MM.1S (cell line): ENCODE results near the gene TMEM109.

Experiments
- DNase-seq: peaks from one replicate; pipeline ENCODE4 v3.0.0-alpha.2; 2015
- H2AFZ ChIP-seq: fragments of 300-600 bp; sonication (generic); 2 replicates; pipeline ENCODE4 v1.6.0; 2016; ENCODE audit warnings: antibody characterized with exemption, low read length
- H3F3A ChIP-seq: fragments of 300-600 bp; sonication (generic); 2 replicates; pipeline ENCODE4 v1.6.1; 2016; ENCODE audit warnings: mild to moderate bottlenecking, antibody characterized with exemption, low read length, moderate library complexity, mixed read lengths; ENCODE audit not compliant: insufficient read depth
- H3K27ac ChIP-seq: fragments of 300-600 bp; sonication (generic); 2 replicates; pipeline ENCODE4 v1.5.1; 2016; ENCODE audit warnings: mild to moderate bottlenecking, low read length
- H3K27me3 ChIP-seq: fragments of 300-600 bp; sonication (generic); replicated peaks from 2 replicates; pipeline ENCODE4 v1.6.0; 2016; ENCODE audit warnings: low read length; ENCODE audit not compliant: insufficient read depth
- H3K36me3 ChIP-seq: fragments of 300-600 bp; sonication (generic); replicated peaks from 2 replicates; pipeline ENCODE4 v1.6.1; 2016; ENCODE audit warnings: mild to moderate bottlenecking, low read length, mixed read lengths; ENCODE audit not compliant: insufficient read depth
- H3K4me1 ChIP-seq: fragments of 300-600 bp; sonication (generic); 2 replicates; pipeline ENCODE4 v1.6.1; 2016; ENCODE audit warnings: low read length, mixed read lengths
- H3K4me2 ChIP-seq: fragments of 300-600 bp; sonication (generic); 2 replicates; pipeline ENCODE4 v1.6.0; 2016; ENCODE audit warnings: low read depth, low read length
- H3K4me3 ChIP-seq: fragments of 300-600 bp; sonication (generic); 2 replicates; pipeline ENCODE4 v1.5.1; 2016; ENCODE audit warnings: low read length, mixed read lengths
- H3K79me2 ChIP-seq: fragments of 300-600 bp; sonication (generic); 2 replicates; pipeline ENCODE4 v1.6.1; 2016; ENCODE audit warnings: mixed run types, low read length, mixed read lengths
- H3K9ac ChIP-seq: fragments of 300-600 bp; sonication (generic); 2 replicates; pipeline ENCODE4 v1.6.1; 2016; ENCODE audit warnings: low read length, mixed read lengths
- H3K9me2 ChIP-seq: fragments of 300-600 bp; sonication (generic); replicated peaks from 2 replicates; pipeline ENCODE4 v1.6.1; 2016; ENCODE audit warnings: mild to moderate bottlenecking, low read length, mixed read lengths; ENCODE audit not compliant: insufficient read depth
- H3K9me3 ChIP-seq: fragments of 300-600 bp; sonication (generic); replicated peaks from 2 replicates; pipeline ENCODE4 v1.6.1; 2016; ENCODE audit warnings: mild to moderate bottlenecking, low read length, mixed read lengths; ENCODE audit not compliant: insufficient read depth
- H4K20me1 ChIP-seq: fragments of 300-600 bp; sonication (generic); 2 replicates; pipeline ENCODE4 v1.6.1; 2016; ENCODE audit warnings: mild to moderate bottlenecking, low read length, moderate library complexity, mixed read lengths; ENCODE audit not compliant: insufficient read depth
- EZH2 ChIP-seq: fragments of 300-600 bp; sonication (generic); optimal IDR thresholded peaks from 2 replicates; pipeline ENCODE3; 2017; ENCODE audit warnings: low read depth, mild to moderate bottlenecking, antibody characterized with exemption, low read length, mixed read lengths
- EZH2phosphoT487 ChIP-seq: fragments of 300-600 bp; sonication (generic); IDR thresholded peaks from 2 replicates; pipeline ENCODE4 v1.6.1; 2018; ENCODE audit warnings: antibody characterized with exemption, low read length
- TF ChIP-seq, protein P1 (sequence below): fragments of 300-600 bp; sonication (generic); IDR thresholded peaks from 2 replicates; pipeline ENCODE4 v1.5.1; 2016; ENCODE audit warnings: antibody characterized with exemption, low read length, mixed read lengths

TMEM109 gene

DNA sequence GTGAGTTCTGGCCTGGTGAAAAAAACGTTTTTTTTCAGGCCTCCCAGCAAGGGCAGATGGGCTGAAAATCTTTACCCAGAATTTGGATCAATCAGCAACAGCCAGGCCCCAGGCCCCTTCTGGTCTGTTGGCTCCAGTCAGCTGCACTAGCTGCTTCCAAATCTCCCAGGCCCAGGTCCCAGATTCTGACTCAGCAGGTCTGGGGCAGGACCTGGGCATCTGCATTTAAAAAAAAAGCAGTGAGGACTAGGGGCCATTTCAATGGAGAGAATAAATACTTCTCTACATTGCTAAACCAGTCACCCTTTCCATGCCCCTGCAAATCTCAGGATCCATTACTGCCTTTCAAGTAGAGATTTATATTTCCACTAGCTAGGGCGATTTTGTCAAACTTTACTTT, 33.7 kb downstream of the TMEM109 start:
- Histone ChIP-seq H2AFZ (no peak overlapping the region), H3F3A (no peaks in the 10 kb centered on the region), H3K4me2 (no peak overlapping the region), H3K36me3 (no peaks in the 10 kb centered on the region), H3K9ac (no peak overlapping the region), H3K79me2 (no peaks in the 10 kb centered on the region), H3K9me3 (no peaks in the 10 kb centered on the region), H3K4me3 (no peak overlapping the region), H3K27me3 (0 out of 2 replicates have a peak, but pooled peaks cover 6% of the 10 kb centered on the region), H4K20me1 (no peaks in the 10 kb centered on the region), H3K9me2 (no peaks in the 10 kb centered on the region), H3K27ac (no peak overlapping the region), H3K4me1 (peaks cover 5% of the 10 kb centered on the region; the same call in 1 of the 2 replicates)
- no peak for DNase-seq
- TF ChIP-seq EZH2, result no peak
- no peak for TF ChIP-seq EZH2phosphoT487
- TF ChIP-seq, protein P1, sequence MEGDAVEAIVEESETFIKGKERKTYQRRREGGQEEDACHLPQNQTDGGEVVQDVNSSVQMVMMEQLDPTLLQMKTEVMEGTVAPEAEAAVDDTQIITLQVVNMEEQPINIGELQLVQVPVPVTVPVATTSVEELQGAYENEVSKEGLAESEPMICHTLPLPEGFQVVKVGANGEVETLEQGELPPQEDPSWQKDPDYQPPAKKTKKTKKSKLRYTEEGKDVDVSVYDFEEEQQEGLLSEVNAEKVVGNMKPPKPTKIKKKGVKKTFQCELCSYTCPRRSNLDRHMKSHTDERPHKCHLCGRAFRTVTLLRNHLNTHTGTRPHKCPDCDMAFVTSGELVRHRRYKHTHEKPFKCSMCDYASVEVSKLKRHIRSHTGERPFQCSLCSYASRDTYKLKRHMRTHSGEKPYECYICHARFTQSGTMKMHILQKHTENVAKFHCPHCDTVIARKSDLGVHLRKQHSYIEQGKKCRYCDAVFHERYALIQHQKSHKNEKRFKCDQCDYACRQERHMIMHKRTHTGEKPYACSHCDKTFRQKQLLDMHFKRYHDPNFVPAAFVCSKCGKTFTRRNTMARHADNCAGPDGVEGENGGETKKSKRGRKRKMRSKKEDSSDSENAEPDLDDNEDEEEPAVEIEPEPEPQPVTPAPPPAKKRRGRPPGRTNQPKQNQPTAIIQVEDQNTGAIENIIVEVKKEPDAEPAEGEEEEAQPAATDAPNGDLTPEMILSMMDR, result no peak

DNA sequence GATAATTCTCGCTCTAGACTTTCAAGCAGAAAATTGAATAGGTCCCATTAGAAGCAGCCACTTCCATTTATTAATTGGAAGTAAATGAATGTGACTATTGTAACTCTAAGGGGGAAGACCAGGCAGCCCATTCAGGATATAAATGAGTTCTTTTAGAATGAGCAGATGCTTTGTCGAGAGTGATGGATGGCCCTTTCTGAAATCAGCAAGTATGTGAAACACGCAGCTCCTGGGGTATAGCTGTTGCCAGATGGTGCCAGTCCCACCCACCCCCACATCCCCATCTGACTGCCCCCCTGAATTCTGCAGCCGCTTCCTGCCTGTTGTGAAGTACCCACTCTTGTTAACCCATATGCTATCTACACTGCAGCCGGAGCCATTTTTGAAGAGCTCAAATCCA, 34.3 kb downstream of the TMEM109 start:
- H3K79me2 ChIP-seq, result no peaks in the 10 kb centered on the region
- H3K9ac ChIP-seq, result no peak overlapping the region
- TF ChIP-seq, protein P1, result no peak
- no peak for TF ChIP-seq EZH2
- TF ChIP-seq EZH2phosphoT487, result no peak
- 0 out of 2 replicates have a peak, but pooled peaks cover 6% of the 10 kb centered on the region for H3K27me3 ChIP-seq
- no peaks in the 10 kb centered on the region for H3K9me3 ChIP-seq
- H3K36me3 ChIP-seq, result no peaks in the 10 kb centered on the region
- no peak for DNase-seq
- no peak overlapping the region for H2AFZ ChIP-seq
- H3K4me3 ChIP-seq, result no peak overlapping the region
- H3K9me2 ChIP-seq, result no peaks in the 10 kb centered on the region
- no peak overlapping the region for H3K27ac ChIP-seq
- H3K4me1 ChIP-seq, result peaks cover 8% of the 10 kb centered on the region; the same call in 1 of the 2 replicates
- no peak overlapping the region for H3K4me2 ChIP-seq
- no peaks in the 10 kb centered on the region for H4K20me1 ChIP-seq
- no peaks in the 10 kb centered on the region for H3F3A ChIP-seq

DNA sequence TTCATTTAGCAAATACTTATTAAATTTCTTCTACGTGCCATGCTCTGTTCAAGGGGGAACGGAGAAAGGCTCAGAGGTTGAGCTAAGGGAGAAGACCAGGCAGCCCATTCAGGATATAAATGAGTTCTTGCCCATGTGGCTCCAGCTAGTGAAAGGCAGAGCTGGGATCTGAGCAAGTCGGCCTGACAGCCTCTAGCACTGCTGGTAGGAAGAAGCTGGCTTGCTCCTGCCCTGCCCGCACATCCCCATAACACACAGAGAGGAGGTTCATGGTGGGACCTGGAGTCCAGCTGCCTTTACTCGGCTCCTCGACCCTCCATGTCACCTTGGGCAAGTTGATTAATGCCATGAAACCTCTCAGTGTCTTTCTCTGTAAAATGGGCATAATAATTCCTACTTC, 36.1 kb downstream of the TMEM109 start:
- Histone ChIP-seq H3K9ac (no peak overlapping the region), H2AFZ (no peak overlapping the region), H3K4me3 (no peak overlapping the region), H3K36me3 (no peaks in the 10 kb centered on the region), H3K9me3 (no peaks in the 10 kb centered on the region), H3K4me2 (no peak overlapping the region), H4K20me1 (no peaks in the 10 kb centered on the region), H3F3A (no peaks in the 10 kb centered on the region), H3K79me2 (no peaks in the 10 kb centered on the region), H3K4me1 (peaks cover 8% of the 10 kb centered on the region; the same call in 1 of the 2 replicates), H3K27ac (no peak overlapping the region), H3K27me3 (0 out of 2 replicates have a peak, but pooled peaks cover 6% of the 10 kb centered on the region), H3K9me2 (no peaks in the 10 kb centered on the region)
- TF ChIP-seq EZH2 (no peak), EZH2phosphoT487 (no peak)
- TF ChIP-seq, protein P1, result no peak
- DNase-seq, result no peak
